ENCODE data around the gene IFNL3.
A peak's percentile ranks its signal among the peaks of the same experiment; 100 is the strongest.

Gene IFNL3

DNA sequence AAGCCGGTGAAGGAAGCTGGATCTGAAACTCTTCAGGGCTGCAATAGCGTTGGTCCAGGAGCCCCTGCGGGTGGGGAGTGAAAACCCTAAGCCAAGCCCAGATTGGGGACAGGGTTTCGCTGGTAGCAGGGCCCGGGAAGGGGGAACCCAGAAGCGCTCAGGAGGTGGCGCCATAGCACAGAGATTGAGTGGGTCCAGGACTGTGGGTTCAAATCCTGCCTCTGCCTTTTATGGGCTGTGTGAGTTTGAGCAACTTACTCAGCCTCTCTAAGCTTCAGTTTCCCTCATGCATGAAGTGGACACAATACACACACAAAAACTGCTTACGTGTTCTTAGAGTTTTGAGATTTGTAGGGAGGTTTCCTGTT is 32.4 kb downstream of the IFNL3 start:
- peak; percentile 72 for DNase-seq

DNA sequence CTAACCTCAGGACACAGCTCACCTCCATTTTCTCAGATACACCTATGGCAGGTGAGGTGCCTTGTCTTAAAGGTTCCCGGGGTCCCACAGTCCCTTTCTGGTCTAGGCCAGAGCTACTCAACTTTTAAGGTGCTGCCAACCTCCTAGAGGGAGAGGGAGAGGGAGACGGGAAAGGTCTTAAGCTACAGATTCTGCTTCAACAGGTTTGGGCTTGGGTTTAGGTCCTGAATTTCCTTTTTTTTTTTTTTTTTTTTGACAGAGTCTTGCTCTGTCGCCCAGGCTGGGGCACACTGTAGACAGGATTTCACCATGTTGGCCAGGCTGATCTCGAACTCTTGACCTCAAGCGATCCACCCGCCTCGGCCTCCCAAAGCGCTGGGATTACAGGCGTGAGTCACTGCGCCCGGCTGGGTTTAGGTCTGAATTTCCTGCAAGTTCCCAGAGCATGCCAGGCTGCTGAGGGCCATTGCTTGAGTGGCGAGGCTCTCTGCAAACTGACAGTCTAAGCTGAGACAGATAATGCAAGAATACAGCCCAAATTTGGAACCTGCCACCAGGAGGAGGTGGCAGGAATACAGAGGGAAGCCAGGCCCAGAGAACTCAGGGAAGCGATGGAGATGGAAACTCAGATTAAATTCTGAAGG is 33.0 kb downstream of the IFNL3 start:
- DNase-seq = no peak

DNA sequence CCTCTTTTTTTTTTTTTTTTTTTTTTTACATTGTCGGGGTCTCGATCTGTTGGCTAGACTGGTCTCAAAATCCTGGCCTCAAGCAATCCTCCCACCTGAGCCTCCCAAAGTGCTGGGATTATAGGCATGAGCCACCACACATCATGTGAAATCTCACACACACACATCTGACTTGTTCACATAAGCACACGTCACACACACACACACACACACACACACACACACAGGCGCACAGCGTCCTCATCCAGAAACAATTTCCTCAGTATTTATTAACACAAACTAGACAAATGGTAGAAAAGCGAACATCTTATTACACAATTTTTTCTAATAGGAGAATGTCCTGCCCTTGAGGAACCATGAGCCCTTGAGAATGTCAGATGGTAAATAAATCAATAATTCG is 35.6 kb downstream of the IFNL3 start:
- DNase-seq = no peak

DNA sequence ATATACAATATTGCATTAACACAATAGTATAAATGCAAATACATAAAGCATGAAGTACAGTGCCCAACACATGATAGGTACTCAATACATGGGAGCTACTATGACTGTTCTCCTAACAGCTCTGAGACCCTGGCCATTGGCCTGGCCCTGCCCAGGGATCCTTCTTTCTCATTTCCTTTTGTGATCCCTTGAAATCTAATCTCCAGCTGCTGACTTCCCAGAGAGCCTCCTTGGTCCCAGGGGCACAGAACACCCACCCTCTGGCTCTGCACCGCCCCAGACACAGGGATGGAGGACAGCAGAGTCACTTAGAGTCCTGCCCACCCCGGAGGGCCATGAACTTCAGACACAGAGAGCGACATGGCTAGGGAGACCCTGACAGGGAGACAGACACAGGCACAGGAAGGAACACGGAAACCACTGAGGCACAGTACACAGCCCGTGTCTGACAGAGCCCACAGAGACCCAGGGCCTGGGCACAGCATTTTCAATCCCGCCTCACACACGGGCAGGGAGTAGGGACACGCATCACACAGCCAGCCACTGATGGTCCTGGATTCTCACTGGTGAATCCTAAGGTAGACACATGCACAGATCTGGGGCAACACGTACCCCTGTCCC is 36.5 kb downstream of the IFNL3 start:
- no peak for DNase-seq

DNA sequence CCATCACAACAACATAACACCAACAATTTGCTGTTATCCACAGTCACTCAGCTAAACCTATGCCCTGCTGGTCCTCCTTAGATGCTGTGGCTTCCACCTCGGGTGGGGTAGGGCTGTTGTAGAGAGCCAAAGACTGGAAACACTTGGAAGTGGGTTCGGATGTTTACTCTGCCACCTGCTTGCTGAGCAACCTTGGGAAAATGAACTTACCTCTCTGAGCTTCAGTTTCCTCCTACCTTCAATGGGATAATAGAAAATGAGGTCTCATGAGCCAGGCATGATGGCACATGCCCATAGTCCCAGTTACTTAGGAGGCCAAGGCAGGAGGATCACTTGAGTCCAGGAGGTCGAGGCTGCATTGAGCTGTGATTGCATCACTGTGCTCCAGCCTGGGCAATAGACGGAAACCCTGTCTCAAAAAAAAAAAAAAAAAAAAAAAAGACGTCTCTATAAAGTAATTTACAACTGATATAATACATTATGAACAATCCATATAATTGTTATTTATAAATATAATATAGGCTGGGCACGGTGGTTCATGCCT is 37.4 kb downstream of the IFNL3 start:
- DNase-seq = no peak

DNA sequence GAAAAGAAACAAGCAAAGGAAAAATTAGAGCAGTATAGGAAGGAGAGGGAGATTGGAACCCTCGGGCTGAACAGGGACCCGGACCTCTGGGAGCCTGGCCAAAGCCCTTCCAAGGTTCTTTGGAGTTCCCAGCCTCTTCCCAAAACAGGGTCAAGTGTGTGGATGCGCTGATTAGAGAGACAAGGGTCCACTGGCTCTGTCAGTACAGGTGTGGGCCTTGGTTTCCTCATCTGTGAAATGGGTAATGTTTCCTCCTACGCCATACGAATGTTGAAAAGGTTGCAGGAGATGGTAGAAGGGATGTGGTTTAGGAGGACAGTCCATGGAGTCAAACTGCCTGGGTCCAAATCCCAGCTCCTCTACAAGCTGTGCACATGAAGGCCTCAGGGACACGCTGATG is 38.7 kb downstream of the IFNL3 start:
- DNase-seq = no peak

DNA sequence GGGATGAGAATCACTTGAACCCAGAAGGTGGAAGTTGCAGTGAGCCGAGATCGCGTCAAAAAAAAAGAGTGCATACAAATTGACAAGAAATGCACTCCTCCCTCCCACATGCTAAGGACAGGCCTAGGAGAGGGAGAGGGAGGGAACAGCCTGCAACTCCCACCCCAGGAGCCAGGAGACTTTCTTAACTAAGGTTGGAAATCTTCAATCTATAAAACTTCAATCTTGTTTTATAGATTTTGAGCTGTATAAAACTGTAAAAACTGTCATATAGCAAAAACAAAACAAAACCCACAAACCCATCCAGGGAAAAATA is 39.4 kb downstream of the IFNL3 start:
- DNase-seq = no peak

DNA sequence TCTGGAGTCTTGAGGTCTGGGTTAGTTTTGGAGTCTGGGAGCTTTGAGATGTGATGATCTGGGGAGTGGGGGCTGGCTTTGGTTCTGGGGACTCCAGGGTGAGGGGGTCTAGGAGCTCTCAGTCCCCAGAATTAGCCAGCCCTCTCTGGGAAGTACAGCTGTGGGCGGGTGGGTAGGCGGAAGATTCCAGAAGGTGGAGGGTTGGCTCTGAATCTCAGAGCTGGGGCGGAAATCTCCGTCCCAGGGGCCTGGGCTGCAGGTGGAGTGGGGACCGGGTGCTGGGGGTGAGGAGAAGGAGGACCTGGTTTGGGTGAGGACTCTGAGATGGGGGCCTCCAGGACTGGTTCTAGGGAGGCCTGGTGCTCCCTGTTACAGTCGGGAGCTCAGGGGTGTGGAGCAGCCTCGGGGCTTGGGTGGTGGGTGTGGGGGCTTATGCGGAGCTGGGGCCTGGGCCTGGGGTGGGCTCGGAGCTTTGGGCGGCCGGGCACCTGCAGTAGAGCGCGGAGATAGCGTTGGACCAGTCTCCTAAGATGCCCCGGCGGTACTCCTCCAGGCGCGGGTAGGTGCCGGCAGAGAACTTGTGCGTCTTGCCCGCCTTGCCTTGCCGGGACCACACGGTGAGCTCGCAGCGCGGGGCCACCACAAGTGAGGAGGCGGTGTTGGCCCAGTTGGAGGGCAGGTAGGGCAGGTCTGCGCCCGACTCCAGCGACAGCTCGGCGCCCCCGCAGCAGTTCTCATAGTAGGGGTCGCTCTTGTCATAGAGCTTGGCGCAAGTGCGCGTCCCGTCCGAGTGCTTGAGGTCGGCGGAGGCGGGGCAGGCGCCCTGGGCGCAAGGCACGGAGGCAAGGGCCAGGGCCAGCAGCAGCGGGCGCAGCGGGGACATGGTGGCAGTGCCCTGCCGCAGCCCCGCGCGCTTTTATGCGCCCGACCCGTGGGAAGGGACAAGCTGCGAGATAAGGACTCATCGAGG is 41.1 kb downstream of the IFNL3 start, which contains the start of gene SYCN:
Gene SYCN, minus strand, starts transcription at position 892 of the 970 bp plus-strand sequence. Its CDS starts 9 bp downstream, at position 883.
- no peak for DNase-seq

DNA sequence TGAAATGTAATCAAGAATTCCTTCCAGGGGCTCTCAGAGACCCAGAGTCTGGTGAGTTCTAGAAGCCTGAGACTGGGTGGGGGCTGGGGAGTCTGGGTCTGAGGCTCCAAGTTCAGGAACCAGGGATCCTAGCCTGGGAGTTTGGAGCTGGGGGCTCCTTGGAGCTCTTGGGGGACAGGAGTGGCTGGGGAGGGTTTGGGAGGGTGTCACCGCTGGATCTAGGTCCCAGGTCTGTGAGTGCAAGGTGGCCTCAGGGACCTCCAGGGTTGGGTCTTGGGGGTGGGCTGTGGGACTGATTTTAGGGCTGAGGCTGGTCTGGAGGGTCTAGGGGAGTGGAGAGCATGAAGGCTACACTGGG is 41.8 kb downstream of the IFNL3 start:
- DNase-seq = no peak

DNA sequence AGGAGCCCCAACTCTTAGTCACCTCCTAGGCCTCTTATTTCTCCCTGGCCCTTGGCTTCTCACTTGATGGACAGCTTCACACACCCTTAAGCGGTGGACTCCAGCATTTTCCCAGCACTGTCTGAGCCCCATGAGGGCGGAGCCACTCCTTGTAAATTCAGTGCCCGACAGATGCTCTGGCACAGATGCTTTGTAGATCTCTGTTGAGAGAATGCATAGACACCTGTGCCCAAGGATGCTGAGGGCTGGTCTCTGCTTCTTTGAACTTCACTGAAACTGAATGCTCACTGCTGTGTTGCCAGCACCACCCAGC is 44.0 kb downstream of the IFNL3 start:
- no peak for DNase-seq

DNA sequence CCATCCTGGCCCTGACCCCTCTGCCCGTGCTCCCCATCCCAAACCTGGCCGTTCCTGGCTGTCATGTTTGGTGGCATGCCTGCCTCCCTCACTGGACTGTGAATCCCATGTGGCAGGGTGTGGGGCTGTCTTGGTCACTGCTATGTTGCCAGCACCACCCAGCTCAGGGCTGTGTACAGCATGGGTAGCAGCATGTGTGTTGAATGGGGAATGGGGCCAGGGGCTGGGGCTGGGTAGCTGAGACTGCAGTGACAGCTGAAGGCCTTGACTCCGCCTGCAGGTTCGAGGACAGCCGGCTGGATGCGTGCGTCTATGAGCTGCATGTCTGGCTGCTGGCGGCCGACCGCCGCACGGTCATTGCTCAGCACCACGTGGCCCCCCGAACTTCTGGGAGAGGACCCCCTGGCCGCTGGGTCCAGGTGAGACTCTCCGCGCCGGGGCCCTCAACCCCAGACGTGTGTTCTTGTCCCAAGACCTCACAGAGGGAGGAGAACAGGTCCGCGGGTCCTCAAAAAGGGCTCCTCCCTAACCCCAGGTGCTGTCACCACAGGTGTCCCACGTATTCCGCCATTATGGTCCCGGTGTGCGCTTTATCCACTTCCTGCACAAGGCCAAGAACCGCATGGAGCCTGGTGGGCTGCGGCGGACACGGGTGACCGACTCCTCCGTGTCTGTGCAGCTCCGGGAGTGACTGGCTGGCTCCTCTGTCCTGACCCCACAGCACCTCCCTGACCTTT is 44.6 kb downstream of the IFNL3 start:
- DNase-seq = no peak

DNA sequence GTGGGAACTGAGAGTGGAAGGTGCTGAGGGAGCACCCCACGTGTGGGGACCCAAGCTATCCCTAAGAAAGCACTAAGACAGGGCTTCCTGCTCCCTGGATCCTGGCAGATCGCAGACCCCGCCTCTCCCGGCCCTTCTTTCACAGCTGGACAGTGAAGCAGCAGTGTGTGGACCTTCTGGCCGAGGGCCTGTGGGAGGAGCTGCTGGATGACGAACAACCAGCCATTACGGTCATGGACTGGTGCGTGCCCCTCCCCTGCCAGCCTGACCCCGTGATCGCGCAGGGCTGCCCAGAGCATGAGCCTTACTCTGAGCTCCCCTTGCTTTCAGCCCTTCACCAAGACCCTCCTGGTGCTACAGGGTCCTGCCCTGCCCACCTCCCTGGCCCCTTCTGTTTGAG is 45.8 kb downstream of the IFNL3 start:
- no peak for DNase-seq

DNA sequence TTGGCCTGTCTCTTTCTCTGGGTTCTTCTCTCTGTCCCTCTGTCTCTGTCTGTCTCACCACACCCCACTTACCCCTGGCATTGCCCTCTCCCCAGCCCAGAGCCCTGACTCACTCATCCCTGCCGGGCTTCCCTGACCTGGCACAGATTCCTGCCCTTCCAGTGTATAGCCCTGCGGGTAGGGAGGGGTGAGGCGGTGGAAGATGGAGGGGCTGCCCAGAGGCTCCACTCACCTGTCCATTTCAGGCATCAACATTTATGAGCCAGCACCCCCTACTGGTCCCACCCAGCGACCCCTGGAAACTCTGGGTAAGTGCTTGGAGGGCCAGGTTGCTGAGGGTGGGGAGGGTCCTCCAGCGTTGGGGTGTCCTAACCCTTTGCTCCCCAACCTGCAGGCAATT is 47.0 kb downstream of the IFNL3 start:
- DNase-seq = no peak

DNA sequence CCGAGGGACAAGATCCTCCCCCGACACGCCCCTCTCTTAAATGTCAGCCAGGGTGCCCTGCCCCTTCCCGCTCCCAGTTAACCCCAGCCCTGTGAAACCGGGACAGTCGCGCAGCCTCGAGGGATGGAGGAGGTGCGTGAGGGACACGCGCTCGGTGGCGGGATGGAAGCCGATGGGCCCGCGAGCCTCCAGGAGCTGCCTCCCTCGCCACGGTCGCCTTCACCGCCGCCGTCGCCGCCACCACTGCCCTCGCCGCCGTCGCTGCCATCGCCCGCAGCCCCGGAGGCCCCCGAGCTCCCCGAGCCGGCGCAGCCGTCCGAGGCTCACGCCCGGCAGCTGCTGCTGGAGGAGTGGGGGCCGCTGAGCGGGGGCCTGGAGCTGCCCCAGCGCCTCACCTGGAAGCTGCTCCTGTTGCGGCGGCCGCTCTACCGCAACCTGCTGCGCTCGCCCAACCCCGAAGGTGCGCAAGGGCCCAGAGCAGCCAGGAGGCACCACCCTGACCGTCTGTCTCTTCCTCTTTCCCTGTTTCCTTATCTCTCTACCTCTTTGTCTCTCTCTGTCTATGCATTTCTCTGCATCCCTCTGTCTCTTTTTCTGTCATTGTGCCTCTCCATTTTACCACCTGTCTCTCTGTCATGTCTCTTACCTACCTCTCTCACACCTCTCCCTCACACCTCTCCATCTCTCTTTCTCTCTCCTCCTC is 47.8 kb downstream of the IFNL3 start, which contains the start of gene NCCRP1:
Gene NCCRP1, plus strand, starts transcription at position 105 of the 703 bp plus-strand sequence. Its CDS starts 19 bp downstream, at position 124.
- DNase-seq = no peak

DNA sequence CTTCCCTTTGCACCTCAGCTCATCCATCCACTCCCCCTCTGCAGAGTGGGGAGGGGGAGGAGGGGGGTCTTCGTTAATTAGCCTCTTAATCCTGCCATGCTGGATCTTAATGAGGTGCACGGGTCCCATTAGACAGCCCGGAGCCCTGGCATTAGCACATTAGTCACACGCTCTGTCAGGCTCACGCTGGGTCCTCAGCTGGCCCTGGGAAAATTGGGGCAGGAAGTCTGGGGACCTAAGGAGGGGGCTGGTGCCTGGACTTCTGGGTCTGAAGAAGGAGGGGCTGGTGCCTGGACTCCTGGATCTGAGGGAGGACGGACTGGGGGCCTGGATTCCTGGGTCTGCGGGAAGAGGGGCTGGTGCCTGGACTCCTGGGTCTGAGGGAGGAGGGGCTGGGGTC is 48.5 kb downstream of the IFNL3 start:
- DNase-seq = no peak

DNA sequence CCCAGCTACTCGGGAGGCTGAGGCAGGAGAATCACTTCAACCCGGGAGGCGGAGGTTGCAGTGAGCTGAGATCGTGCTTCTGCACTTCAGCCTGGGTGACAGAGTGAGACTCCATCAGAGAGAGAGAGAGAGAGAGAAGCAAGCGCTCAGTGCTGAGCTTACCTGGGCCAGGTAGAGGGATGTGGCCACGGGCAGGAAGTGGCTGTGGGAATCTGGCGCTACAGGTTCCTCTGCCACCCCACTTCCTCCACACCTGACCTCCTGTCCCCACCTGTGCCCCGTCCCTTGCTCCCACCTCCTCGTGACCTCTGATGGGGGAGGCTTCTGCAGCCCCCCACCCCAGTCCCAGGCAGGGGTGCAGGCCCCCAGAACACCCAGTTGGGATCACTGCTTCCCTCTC is 49.1 kb downstream of the IFNL3 start:
- DNase-seq = no peak

DNA sequence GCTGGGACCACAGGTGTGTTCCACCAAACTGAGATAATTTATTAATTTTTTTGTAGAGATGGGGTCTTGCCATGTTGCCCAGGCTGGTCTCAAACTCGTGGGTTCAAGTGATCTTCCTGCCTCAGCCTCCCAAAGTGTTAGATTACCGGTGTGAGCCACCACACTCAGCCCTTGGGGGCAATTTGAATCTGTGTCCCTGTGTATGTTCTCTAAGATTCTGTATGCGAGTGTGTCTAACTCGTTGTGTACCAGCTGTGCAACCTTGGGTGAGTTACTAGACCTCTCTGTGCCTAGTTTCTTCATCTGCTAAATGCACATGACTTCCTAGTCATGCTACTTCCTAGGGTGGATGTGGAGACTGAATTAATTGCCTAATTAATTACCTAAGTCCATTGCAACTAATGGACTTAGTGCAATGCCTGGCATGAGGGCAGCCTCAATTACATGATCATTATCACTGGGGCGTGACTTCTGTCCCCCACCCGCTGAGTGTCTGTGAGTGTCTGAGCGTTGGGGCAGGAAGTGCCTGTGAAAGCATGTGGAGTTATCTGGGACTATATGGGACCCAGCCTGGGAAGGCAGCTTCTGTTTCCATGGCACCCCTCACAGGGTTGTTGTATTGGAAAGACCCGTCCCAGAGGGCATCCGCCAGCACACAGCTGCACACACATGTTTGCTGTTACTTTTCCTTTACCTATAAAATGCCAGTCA is 49.8 kb downstream of the IFNL3 start:
- no peak for DNase-seq

DNA sequence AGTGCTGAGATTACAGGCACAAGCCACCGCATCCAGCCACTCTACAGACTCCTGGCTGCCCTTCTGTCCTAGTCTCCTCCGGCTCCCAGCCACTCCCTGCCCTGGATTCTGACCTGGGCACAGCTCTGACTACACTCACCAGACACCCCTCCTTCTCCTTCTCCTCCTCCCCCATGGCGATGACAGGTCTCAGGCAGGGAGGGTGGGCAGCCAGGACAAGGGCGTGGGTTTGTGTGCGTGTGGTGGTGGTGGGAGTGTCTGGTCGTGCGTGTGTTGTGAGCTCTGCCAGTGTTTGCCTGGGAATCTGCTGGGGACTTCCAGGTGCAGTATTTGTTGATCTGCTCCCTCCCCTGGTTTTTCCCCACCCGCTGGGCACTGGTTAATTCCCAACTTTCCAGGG is 51.0 kb downstream of the IFNL3 start:
- DNase-seq = no peak
